ENCODE results near the gene SP7.

The SP7 gene

GRCh38 chr12:53313996-53314395 is 22.2 kb downstream of the SP7 start:
- Histone ChIP-seq H3K4me3 (ENCODE audit: insufficient read length, low read depth) (no peak overlapping the region), H3K27me3 (ENCODE audit: insufficient read depth, insufficient read length) (no peaks in the 10 kb centered on the region), H3K9ac (ENCODE audit: insufficient read length, low read depth) (no peak overlapping the region), H3K4me1 (ENCODE audit: insufficient read depth, insufficient read length) (no peaks in the 10 kb centered on the region), H3K36me3 (ENCODE audit: insufficient read depth, insufficient read length, low read length) (peaks cover 60% of the 10 kb centered on the region), H3K9me3 (ENCODE audit: insufficient read depth, low read length) (no peaks in the 10 kb centered on the region)
- no peak for DNase-seq (ENCODE audit: low read depth, low spot score)
- no peak for TF ChIP-seq ZNF274 (IDR thresholded peaks at IDR 0.05; ENCODE audit: low read depth, low read length)

GRCh38 chr12:53308276-53308675 is 27.9 kb downstream of the SP7 start:
- TF ChIP-seq SUZ12 (IDR thresholded peaks at IDR 0.05; ENCODE audit: extremely low read depth, insufficient read depth, insufficient read length): no peak
- no peak for TF ChIP-seq YY1 (IDR thresholded peaks at IDR 0.05; ENCODE audit: insufficient read depth, insufficient read length)
- no peak for TF ChIP-seq ZNF274 (IDR thresholded peaks at IDR 0.05; ENCODE audit: low read depth, low read length)
- H3K36me3 ChIP-seq (ENCODE audit: insufficient read depth, insufficient read length, low read length): peaks cover 62% of the 10 kb centered on the region
- no peaks in the 10 kb centered on the region for H3K9me3 ChIP-seq (ENCODE audit: insufficient read depth, low read length)
- H3K4me3 ChIP-seq (ENCODE audit: insufficient read length, low read depth): no peak overlapping the region
- H3K27me3 ChIP-seq (ENCODE audit: insufficient read depth, insufficient read length): no peaks in the 10 kb centered on the region
- DNase-seq (ENCODE audit: low read depth, low spot score): no peak
- no peaks in the 10 kb centered on the region for H3K4me1 ChIP-seq (ENCODE audit: insufficient read depth, insufficient read length)
- H3K9ac ChIP-seq (ENCODE audit: insufficient read length, low read depth): no peak overlapping the region

GRCh38 chr12:53306826-53307225 is 29.3 kb downstream of the SP7 start:
- Histone ChIP-seq H3K36me3 (ENCODE audit: insufficient read depth, insufficient read length, low read length) (peaks cover 75% of the 10 kb centered on the region), H3K4me3 (ENCODE audit: insufficient read length, low read depth) (no peak overlapping the region), H3K4me1 (ENCODE audit: insufficient read depth, insufficient read length) (no peaks in the 10 kb centered on the region), H3K9me3 (ENCODE audit: insufficient read depth, low read length) (no peaks in the 10 kb centered on the region), H3K27me3 (ENCODE audit: insufficient read depth, insufficient read length) (no peaks in the 10 kb centered on the region), H3K9ac (ENCODE audit: insufficient read length, low read depth) (no peak overlapping the region)
- no peak for DNase-seq (ENCODE audit: low read depth, low spot score)
- no peak for TF ChIP-seq SUZ12 (IDR thresholded peaks at IDR 0.05; ENCODE audit: extremely low read depth, insufficient read depth, insufficient read length)
- no peak for TF ChIP-seq YY1 (IDR thresholded peaks at IDR 0.05; ENCODE audit: insufficient read depth, insufficient read length)
- no peak for TF ChIP-seq ZNF274 (IDR thresholded peaks at IDR 0.05; ENCODE audit: low read depth, low read length)

GRCh38 chr12:53302903-53303302 is 33.3 kb downstream of the SP7 start:
- Histone ChIP-seq H3K4me1 (ENCODE audit: insufficient read depth, insufficient read length) (peaks cover 3% of the 10 kb centered on the region), H3K36me3 (ENCODE audit: insufficient read depth, insufficient read length, low read length) (peaks cover 74% of the 10 kb centered on the region), H3K9me3 (ENCODE audit: insufficient read depth, low read length) (no peaks in the 10 kb centered on the region), H3K27me3 (ENCODE audit: insufficient read depth, insufficient read length) (no peaks in the 10 kb centered on the region), H3K9ac (ENCODE audit: insufficient read length, low read depth) (no peak overlapping the region), H3K4me3 (ENCODE audit: insufficient read length, low read depth) (no peak overlapping the region)
- no peak for TF ChIP-seq YY1 (IDR thresholded peaks at IDR 0.05; ENCODE audit: insufficient read depth, insufficient read length)
- TF ChIP-seq SUZ12 (IDR thresholded peaks at IDR 0.05; ENCODE audit: extremely low read depth, insufficient read depth, insufficient read length): no peak
- TF ChIP-seq ZNF274 (IDR thresholded peaks at IDR 0.05; ENCODE audit: low read depth, low read length): no peak
- DNase-seq (ENCODE audit: low read depth, low spot score): no peak

GRCh38 chr12:53300187-53300586 is 36.0 kb downstream of the SP7 start:
- peaks cover 10% of the 10 kb centered on the region for H3K4me1 ChIP-seq (ENCODE audit: insufficient read depth, insufficient read length)
- peaks cover 65% of the 10 kb centered on the region for H3K36me3 ChIP-seq (ENCODE audit: insufficient read depth, insufficient read length, low read length)
- peak overlapping the region; percentile 95 for H3K9ac ChIP-seq (ENCODE audit: insufficient read length, low read depth)
- no peak for TF ChIP-seq YY1 (IDR thresholded peaks at IDR 0.05; ENCODE audit: insufficient read depth, insufficient read length)
- peak overlapping the region; percentile 90 for H3K4me3 ChIP-seq (ENCODE audit: insufficient read length, low read depth)
- no peaks in the 10 kb centered on the region for H3K9me3 ChIP-seq (ENCODE audit: insufficient read depth, low read length)
- H3K27me3 ChIP-seq (ENCODE audit: insufficient read depth, insufficient read length): no peaks in the 10 kb centered on the region
- no peak for DNase-seq (ENCODE audit: low read depth, low spot score)

GRCh38 chr12:53299454-53300180 is 36.5 kb downstream of the SP7 start, which contains the start of gene MYG1:
MYG1 (plus strand) TSS chr12:53299695; CDS start chr12:53299738, 43 bp downstream.
- DNase-seq (ENCODE audit: low read depth, low spot score): peak; percentile 85
- peaks cover 64% of the 10 kb centered on the region for H3K36me3 ChIP-seq (ENCODE audit: insufficient read depth, insufficient read length, low read length)
- no peaks in the 10 kb centered on the region for H3K9me3 ChIP-seq (ENCODE audit: insufficient read depth, low read length)
- H3K4me3 ChIP-seq (ENCODE audit: insufficient read length, low read depth): peak within 1 kb of the TSS; percentile 90
- no peaks in the 10 kb centered on the region for H3K27me3 ChIP-seq (ENCODE audit: insufficient read depth, insufficient read length)
- TF ChIP-seq YY1 (IDR thresholded peaks at IDR 0.05; ENCODE audit: insufficient read depth, insufficient read length) (no peak), SUZ12 (IDR thresholded peaks at IDR 0.05; ENCODE audit: extremely low read depth, insufficient read depth, insufficient read length) (no peak)
- H3K4me1 ChIP-seq (ENCODE audit: insufficient read depth, insufficient read length): peaks cover 10% of the 10 kb centered on the region
- peak within 1 kb of the TSS; percentile 95 for H3K9ac ChIP-seq (ENCODE audit: insufficient read length, low read depth)

GRCh38 chr12:53299101-53299453 is 37.1 kb downstream of the SP7 start:
- Histone ChIP-seq H3K36me3 (ENCODE audit: insufficient read depth, insufficient read length, low read length) (peaks cover 66% of the 10 kb centered on the region), H3K9ac (ENCODE audit: insufficient read length, low read depth) (peak overlapping the region; percentile 51), H3K9me3 (ENCODE audit: insufficient read depth, low read length) (no peaks in the 10 kb centered on the region), H3K27me3 (ENCODE audit: insufficient read depth, insufficient read length) (no peaks in the 10 kb centered on the region), H3K4me1 (ENCODE audit: insufficient read depth, insufficient read length) (peaks cover 10% of the 10 kb centered on the region), H3K4me3 (ENCODE audit: insufficient read length, low read depth) (peak overlapping the region; percentile 90)
- no peak for DNase-seq (ENCODE audit: low read depth, low spot score)
- TF ChIP-seq SUZ12 (IDR thresholded peaks at IDR 0.05; ENCODE audit: extremely low read depth, insufficient read depth, insufficient read length) (no peak), ZNF274 (IDR thresholded peaks at IDR 0.05; ENCODE audit: low read depth, low read length) (no peak), YY1 (IDR thresholded peaks at IDR 0.05; ENCODE audit: insufficient read depth, insufficient read length) (no peak)

Measured in NT2/D1 (cell line).